ENCODE results near the gene SPAG16.

Gene SPAG16

DNA sequence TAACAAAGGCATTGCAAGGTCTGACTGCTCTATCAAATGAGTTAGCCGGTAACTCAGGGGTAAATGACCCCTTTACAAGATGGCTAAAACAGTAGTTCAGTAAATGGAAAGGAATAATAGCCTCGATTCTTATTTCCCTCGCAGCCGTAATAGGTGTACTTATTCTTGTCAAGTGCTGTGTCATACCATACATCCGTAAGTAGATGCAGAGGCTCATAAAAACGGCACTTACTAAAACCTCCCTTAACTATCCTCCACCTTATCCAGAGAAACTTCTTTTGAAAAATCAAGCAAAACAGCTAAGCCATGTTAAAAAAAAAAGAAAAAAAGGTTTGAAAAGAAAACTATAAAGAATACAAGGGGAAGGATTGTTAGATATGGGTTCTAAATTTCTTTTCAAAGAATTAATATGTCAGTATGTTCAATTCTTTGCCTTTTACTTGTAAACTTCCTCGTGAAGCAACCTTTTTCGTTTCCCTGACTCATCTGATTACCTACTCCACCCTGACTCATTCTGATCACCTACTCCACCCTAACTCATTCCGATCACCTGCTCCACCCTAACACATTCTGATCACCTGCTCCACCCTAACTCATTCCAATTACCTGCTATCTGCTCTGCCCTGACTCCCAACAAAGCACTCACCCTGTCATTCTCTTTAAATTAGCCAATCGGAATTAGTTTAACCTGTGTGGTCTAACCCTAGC lies 127.5 kb downstream of the SPAG16 start:
- H3K4me3 ChIP-seq (replicated peaks; ENCODE audit: insufficient read depth, low read length), result no peak overlapping the region
- no peak overlapping the region for H3K27ac ChIP-seq (replicated peaks)
- TF ChIP-seq, protein P1, sequence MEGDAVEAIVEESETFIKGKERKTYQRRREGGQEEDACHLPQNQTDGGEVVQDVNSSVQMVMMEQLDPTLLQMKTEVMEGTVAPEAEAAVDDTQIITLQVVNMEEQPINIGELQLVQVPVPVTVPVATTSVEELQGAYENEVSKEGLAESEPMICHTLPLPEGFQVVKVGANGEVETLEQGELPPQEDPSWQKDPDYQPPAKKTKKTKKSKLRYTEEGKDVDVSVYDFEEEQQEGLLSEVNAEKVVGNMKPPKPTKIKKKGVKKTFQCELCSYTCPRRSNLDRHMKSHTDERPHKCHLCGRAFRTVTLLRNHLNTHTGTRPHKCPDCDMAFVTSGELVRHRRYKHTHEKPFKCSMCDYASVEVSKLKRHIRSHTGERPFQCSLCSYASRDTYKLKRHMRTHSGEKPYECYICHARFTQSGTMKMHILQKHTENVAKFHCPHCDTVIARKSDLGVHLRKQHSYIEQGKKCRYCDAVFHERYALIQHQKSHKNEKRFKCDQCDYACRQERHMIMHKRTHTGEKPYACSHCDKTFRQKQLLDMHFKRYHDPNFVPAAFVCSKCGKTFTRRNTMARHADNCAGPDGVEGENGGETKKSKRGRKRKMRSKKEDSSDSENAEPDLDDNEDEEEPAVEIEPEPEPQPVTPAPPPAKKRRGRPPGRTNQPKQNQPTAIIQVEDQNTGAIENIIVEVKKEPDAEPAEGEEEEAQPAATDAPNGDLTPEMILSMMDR (IDR thresholded peaks at IDR 0.05; ENCODE audit: insufficient read depth, low read length), result no peak
- TF ChIP-seq POLR2AphosphoS5 (IDR thresholded peaks at IDR 0.05; ENCODE audit: low read depth) (no peak), GABPA (IDR thresholded peaks at IDR 0.05; ENCODE audit: low read depth) (no peak), SPI1 (IDR thresholded peaks at IDR 0.05; ENCODE audit: borderline replicate concordance, low read depth) (no peak)
- TF ChIP-seq, protein P2, sequence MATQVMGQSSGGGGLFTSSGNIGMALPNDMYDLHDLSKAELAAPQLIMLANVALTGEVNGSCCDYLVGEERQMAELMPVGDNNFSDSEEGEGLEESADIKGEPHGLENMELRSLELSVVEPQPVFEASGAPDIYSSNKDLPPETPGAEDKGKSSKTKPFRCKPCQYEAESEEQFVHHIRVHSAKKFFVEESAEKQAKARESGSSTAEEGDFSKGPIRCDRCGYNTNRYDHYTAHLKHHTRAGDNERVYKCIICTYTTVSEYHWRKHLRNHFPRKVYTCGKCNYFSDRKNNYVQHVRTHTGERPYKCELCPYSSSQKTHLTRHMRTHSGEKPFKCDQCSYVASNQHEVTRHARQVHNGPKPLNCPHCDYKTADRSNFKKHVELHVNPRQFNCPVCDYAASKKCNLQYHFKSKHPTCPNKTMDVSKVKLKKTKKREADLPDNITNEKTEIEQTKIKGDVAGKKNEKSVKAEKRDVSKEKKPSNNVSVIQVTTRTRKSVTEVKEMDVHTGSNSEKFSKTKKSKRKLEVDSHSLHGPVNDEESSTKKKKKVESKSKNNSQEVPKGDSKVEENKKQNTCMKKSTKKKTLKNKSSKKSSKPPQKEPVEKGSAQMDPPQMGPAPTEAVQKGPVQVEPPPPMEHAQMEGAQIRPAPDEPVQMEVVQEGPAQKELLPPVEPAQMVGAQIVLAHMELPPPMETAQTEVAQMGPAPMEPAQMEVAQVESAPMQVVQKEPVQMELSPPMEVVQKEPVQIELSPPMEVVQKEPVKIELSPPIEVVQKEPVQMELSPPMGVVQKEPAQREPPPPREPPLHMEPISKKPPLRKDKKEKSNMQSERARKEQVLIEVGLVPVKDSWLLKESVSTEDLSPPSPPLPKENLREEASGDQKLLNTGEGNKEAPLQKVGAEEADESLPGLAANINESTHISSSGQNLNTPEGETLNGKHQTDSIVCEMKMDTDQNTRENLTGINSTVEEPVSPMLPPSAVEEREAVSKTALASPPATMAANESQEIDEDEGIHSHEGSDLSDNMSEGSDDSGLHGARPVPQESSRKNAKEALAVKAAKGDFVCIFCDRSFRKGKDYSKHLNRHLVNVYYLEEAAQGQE (IDR thresholded peaks at IDR 0.05; ENCODE audit: insufficient replicate concordance, low read depth), result no peak
- DNase-seq (ENCODE audit: low read depth in 1 of 2, low spot score in 1 of 2), result no peak
- no peaks in the 10 kb centered on the region for H3K27me3 ChIP-seq (ENCODE audit: insufficient read depth, poor library complexity, severe bottlenecking)

- no peak overlapping the region for H3K4me3 ChIP-seq (replicated peaks; ENCODE audit: insufficient read depth, low read length)
- no peak for DNase-seq (ENCODE audit: low read depth in 1 of 2, low spot score in 1 of 2)
- no peaks in the 10 kb centered on the region for H3K27me3 ChIP-seq (ENCODE audit: insufficient read depth, poor library complexity, severe bottlenecking)
- TF ChIP-seq GABPA (IDR thresholded peaks at IDR 0.05; ENCODE audit: low read depth), result no peak
- TF ChIP-seq, protein P2 (IDR thresholded peaks at IDR 0.05; ENCODE audit: insufficient replicate concordance, low read depth), result no peak
- TF ChIP-seq POLR2AphosphoS5 (IDR thresholded peaks at IDR 0.05; ENCODE audit: low read depth), result no peak
- TF ChIP-seq SPI1 (IDR thresholded peaks at IDR 0.05; ENCODE audit: borderline replicate concordance, low read depth), result no peak
- TF ChIP-seq, protein P1 (IDR thresholded peaks at IDR 0.05; ENCODE audit: insufficient read depth, low read length), result no peak
- H3K27ac ChIP-seq (replicated peaks), result no peak overlapping the region
Observed at GRCh38 chr2:213415093-213415492, 130.8 kb downstream of the SPAG16 start.

GRCh38 chr2:213416832-213417231 lies 132.6 kb downstream of the SPAG16 start:
- H3K27ac ChIP-seq (replicated peaks), result no peak overlapping the region
- no peak for DNase-seq (ENCODE audit: low read depth in 1 of 2, low spot score in 1 of 2)
- no peaks in the 10 kb centered on the region for H3K27me3 ChIP-seq (ENCODE audit: insufficient read depth, poor library complexity, severe bottlenecking)
- TF ChIP-seq POLR2AphosphoS5 (IDR thresholded peaks at IDR 0.05; ENCODE audit: low read depth) (no peak), GABPA (IDR thresholded peaks at IDR 0.05; ENCODE audit: low read depth) (no peak), SPI1 (IDR thresholded peaks at IDR 0.05; ENCODE audit: borderline replicate concordance, low read depth) (no peak)
- TF ChIP-seq, protein P2 (IDR thresholded peaks at IDR 0.05; ENCODE audit: insufficient replicate concordance, low read depth), result no peak
- TF ChIP-seq, protein P1 (IDR thresholded peaks at IDR 0.05; ENCODE audit: insufficient read depth, low read length), result no peak
- H3K4me3 ChIP-seq (replicated peaks; ENCODE audit: insufficient read depth, low read length), result no peak overlapping the region

Measured in HL-60 (cell line).